DMS 273 treated with DMSO at 0.1 percent for 48 hours (cell line): Measurements from ENCODE around the gene CCDC73.

Experiments used
- DNase-seq: peaks from one replicate; lab custom pipeline; 2025; lab: John Stamatoyannopoulos, UW

Gene CCDC73

DNA sequence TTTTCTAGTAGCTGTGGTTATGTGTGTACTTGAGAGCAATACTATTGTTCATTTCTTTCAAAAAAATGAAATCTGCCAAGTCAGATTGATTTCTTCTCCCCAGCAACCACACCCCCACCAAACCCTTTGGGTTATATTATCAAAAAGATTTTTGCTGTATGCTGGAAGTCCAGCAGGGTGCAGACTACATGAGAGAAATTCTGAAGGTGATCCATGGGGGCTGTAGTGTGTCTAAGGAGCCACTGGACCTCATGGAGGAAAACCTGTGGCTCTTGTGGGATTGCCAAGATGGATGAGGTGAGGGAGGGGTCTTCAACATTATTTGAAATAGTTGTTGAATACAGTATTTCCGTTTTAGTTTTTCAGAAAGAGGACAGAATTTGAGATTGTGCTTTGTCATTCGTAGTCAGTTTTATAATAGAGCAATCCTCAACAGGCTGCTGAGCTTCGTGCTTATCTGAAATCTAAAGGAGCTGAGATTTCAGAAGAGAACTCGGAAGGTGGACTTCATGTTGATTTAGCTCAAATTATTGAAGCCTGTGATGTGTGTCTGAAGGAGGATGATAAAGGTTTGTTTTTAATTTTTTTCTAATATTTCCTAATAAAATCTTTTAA, 207.8 kb downstream of the CCDC73 start:
- no peak for DNase-seq

DNA sequence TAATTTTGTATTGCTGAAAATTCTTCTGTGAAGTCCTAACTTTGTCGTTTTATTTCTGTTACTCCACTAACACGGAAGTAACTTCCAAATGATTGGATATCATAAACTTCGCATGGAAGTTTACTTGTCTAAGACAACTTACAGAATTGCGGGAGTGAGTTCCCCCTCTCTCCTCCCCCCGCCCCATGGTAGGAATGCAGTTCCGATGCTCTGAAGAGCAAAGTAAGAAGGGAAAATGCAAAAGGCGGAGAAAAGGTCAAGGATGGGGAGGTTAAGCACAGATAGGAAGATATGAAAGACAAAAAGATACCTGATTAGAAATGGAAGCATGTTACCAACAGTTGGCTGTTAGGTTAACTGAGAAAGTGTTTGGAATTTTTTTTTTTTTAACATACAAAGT, 209.5 kb downstream of the CCDC73 start:
- DNase-seq = no peak

DNA sequence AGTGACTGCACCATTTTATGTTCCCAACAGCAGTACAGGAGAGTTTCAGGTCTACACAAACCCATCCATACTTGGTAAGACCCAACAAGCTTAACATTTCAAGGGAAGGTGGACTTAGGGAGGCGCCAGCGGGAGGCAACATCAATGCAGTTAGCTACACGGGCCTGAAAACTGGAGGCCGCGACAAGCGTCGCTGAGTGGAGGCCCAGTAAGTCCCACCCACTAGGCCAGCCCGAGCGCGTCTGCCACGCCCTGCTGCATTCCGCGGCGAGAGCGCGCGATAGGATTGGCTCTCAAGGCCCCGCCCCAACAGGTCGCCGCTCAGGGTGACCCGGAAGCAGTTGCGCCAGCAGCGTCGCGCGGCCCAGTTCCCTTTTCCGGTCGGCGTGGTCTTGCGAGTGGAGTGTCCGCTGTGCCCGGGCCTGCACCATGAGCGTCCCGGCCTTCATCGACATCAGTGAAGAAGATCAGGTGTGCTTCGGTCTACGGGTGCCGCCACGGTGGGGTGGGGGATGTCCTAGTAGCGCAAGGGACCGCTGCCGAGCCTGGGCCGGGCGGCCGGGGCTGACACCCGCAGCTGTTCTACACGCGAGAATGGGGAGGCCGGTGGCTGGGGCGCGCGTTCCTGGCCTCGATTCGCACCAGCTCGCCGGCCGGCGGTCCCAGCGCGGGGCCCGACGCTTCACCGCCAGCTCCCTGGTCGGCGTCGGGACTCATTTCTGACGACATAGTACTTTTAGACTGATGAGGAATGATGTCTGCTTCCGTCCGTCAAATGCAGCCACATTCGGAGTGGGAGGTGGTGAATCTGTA, 210.8 kb downstream of the CCDC73 start, which contains the start of gene EIF3M:
TSS of gene EIF3M (plus strand) at position 373 of the 813 bp plus-strand sequence. CDS start at position 430, 57 bp downstream.
- DNase-seq = peak; percentile 81

DNA sequence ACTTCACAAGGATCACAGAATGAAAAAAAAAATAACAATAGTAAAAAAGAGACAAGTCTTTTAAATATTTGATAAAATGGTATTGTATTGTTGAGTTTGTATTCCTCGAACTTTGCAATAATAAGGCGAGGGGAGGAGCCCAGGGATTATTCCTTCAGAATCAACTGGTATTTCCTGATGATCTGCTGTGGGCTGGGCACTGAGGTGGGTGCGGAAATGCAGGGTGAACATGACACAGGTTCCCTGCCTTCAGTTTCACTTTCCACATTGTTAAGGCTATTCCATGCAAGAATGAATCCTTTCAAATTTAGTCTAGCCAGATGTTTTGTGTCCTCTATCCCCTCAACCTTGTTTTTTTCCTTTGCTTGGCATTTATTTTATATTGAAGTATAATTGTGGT, 212.9 kb downstream of the CCDC73 start:
- DNase-seq = no peak

DNA sequence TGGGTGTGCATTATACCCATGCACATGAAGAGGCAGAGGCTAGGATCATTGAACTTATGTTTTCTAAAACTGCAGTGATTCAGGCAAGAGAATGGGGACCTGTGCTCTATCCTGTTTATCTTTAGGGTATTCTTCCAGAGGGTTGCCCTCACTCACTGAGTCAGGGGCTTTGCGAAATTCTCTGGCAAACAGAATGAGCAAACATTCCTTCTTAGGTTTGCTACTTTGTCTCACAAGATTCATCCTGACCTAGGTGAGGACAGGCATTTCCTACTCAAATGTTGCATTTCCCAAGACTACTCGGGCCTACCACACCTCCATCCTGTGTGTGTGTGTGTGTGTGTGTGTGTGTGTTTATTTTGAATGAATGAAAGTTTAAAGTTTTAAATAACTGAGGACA, 213.5 kb downstream of the CCDC73 start:
- no peak for DNase-seq

DNA sequence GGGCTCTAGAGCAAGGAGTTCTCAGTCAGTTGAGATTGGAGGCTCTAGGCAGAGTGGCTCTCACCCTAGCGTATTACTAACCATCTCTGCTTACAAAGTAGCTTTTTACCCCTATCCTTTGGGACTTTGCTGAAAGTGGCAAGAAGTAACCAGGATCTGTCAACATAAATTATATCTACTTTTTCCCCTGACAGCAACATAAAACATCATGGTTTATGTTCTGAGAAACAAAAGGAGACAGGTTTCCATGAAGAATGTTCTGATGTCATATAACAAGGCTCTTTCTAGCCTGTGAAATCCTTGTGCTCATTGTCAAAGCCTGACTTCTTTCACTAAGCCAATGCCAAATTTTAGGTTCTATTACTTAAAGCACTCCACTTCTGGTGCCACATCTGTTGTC, 218.0 kb downstream of the CCDC73 start:
- DNase-seq = no peak

DNA sequence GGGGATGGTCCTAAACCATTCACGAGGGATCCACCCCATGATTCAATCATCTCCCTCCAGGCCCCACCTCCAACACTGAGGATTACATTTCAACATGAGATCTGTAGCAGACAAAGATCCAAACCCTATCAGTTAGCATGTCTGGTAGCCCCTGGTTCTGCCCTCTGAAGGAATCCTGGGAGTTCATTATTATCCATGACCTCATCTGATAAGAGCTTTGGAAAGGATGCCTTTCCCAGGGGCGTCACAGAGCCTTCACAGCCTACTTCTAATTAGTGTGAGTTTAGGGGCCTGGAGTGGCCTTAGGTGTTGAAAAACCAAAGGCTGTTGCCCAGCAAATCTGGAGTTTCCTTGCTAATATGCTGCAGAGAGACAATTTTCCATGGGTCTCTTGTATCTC, 219.4 kb downstream of the CCDC73 start:
- no peak for DNase-seq

DNA sequence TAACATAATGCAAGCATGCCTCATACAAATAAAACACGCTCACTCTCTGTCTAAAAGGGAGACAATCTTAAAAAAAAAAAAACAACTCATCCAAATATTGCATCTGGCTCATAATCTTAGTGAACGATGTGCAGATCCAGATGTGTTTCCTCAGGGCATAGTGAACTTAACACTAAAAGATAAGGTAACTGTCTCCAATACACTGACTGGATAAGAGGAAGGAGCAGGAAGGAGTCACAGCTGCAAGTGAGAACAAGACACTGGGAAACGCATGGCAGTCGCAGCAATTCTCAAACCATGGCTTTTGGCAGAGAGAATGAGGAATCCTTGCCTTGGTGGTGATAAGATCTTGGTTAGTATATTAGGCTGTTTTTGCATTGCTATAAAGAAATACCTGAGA, 220.0 kb downstream of the CCDC73 start:
- no peak for DNase-seq

DNA sequence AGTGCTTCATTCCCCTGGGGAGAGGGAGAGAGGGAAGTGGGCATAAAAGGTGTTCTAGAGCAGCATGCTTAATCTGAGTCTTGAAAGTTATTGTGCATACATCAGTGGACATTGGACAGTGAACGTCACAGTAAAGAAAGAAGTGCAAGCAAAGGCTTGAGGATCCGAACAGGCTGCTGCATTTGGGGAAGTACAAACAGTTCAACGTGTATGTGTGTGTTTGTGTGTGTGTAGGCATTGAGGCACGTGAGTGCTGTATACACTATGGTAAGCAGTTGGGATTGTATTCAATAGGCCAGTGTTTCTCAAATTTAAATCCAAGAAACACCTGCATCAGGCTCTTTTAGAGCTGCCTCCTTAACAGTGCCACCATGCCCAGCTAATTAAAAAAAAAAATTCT, 221.2 kb downstream of the CCDC73 start:
- DNase-seq = no peak

DNA sequence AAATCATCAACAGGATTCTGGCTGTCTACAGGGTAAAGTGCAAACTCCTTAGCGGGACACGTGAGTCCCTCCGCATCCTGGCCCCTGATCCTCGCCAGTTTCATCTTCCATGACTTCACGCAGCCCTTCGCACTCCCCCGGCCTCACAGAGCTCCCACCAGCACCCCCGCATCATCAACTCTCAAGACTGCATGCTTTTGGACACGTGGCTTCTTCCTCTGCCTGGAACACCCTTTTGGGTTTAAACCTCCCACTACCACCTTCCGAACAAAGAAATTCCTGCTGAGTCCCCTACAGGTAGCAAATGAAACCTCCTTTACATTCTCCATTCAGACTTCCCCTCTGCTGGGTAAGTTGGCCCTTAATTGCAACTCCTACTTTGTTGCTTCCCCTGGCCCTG, 223.4 kb downstream of the CCDC73 start:
- DNase-seq = no peak

DNA sequence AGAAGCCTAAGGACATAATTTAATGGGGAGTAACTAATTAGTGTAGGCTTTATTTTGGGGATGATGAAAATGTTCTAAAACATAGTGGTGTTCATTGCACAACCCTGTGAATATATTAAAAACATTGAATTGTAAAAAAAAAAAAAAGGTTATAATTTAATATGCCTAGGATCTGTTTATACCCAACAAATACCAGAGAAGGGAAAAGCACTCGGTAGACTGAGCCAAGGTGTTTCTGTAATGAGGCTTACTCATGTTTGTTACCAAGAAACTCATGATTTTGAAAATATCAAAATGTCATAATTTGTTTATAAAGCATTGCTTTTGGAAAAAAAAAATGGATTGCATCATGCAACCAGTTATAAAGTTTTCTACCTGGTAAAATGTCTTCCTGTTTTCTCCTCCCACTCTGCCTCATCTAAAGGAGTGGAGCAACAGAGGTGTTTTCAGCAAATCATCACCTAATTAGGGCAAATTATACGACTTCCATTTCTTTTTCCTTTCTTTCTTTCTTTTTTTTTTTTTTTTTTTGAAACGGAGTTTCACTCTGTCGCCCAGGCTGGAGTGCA, 225.1 kb downstream of the CCDC73 start:
- no peak for DNase-seq

DNA sequence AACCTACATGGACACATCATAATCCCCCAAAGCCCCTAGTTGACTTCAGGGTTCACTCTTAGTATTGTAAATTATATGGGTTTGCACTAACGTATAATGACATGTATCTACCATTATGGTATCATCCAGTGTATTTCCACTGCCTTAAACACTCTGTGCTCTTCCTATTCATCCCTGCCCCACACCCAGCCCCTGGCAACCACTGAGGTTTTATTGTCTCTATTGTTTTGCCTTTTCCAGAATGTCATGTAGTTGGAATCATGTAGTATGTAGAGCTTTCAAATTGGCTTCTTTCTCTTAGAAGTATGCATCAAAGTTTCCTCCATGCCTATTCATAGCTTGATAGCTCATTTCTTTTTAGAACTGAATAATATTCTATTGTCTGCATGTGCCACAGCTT, 227.3 kb downstream of the CCDC73 start:
- DNase-seq = no peak

DNA sequence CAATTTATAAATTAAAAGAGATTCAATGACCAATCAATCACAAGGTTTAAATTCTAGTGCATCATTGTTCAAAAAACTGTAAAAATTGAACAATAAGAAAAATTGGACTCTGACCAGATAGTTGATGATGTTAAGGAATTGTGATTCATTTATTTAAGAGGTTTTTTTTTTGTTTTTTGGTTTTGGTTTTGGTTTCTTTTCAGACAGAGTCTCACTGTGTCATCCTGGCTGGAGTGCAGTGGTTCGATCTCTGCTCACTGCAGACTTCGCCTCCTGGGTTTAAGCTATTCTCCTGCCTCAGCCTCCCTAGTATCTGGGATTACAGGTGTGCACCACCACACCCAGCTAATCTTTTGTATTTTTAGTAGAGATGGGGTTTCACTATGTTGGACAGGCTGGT, 227.9 kb downstream of the CCDC73 start:
- DNase-seq = no peak

DNA sequence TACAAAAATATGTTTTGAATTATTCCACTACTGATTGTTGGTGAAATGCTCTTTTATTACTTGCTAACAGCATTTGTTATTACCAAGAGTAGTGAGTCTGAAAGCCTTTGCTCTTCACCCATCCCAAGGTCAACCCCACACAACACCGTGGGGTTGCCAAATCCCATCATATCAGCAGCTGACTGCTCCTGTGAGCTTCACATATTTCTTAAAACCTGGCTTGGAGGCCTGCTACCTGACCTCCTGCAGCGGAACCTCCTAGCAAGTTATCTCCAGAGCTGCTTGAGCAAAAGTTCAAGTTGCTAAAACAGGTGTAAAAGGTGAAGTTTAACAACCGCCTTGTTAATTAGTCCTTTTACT, 230.9 kb downstream of the CCDC73 start:
- DNase-seq = no peak

DNA sequence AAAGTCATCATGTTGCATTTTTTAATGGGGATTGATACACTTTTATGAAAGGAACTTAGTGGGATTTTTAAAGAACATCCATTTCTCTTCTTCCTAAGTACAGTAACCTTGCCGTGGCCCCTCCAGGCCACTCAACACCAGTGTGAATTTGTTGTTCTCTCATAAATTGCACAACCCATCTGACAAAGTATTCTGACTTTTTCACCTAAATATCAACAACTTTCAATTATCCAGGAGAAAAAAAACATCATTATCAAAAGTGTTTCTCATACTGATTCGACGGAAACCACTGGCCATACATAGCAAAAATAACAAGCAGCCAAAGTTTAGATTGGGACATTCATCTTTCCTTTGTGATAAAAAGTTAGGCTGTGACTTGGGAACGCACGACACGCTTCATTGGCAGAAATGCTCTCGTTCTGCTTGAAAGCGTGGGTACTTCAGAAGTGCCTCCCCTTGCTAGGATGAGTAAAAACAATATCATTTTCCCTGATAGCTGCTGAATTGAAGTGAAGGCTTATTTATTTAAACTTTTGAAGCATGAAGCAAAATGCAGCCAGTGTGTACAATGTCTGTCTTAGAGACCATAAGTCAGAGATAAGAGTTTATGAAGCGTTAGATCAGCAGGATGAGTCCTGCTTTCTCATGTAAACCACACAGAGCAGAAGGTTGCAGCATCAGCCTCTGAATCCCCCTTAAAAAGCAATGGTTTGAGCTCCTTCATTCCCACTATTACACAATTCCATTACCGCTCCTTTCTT, 231.4 kb downstream of the CCDC73 start:
- DNase-seq = no peak

DNA sequence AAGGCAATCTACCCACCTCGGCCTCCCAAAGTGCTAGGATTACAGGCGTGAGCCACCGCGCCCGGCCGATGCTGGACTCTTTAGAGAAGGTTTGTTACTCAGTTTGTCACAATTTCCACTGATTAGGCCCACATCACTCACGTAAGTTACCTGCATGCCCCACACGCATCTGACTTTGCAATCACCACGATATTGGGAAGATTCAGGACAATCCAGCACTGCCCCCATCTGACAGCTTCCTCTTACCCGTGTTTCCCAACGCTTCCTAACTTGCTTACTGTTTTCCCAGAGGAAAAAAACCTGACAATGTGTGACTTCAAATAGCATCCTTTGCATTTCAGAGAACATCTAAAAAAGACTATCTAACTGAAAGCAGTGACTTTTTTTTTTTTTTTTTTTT, 232.6 kb downstream of the CCDC73 start:
- DNase-seq = no peak

DNA sequence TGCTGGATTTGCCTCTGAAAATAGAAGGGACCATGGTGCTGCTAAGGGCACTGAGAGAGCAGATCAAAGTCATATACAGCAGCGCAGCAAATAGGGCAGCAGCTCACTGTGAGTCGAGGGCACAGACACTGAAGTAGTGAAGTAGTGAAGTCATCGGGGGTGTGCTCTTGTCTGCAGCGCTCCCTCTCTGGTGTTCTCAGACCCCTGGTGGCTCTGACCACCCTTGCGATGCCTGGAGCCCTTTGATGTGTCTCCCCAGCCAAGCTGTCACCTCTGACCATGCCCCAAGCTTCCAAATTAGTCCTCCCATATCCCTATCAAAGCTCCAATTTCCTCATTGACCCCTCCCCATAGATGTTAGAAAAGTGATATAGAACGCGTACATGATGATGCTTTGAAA, 238.6 kb downstream of the CCDC73 start:
- DNase-seq = no peak

DNA sequence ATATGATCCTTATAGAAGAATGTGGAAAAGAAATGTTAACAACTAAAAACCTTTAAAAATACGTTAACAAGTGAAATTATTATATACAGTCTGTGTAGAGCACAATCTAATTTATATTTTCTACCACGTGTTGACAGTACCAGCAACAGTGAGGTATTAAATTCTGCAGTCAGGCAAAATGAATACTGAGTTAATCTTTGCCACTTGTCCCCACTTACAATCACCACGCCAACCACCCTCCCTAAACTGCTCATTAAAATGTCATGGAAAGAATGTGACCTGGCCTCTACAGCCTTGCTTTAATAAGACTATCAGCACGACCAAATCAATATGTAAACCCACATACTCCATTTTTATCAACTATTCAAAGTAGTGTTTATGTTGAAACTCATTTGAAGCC, 239.4 kb downstream of the CCDC73 start:
- no peak for DNase-seq
